GM19240 (cell line): ENCODE data around the gene SLC8A1.

Experiments
- DNase-seq: peaks from one replicate; pipeline ENCODE4 v3.0.0; 2011; ENCODE audit warnings: low spot score; ENCODE audit not compliant: insufficient read length

SLC8A1 gene

DNA sequence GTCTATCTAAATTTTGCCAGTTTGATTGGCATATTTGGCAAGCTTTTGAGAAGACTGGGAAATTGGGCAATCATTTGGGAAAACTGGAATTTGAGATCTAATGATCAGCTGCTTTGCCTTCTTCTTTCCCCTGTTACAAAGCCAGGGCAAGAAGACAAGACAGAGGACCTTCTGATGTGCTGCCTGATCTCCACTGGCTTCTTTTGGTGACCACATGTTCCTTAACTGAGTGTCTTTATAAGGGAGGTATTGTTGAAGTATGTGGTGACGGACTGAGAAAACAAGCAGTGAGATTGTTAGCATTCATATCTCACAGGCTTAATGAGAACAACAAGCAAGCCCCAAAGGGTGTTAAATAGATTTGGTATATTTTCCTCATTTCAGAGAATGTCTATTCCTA is 175.8 kb downstream of the SLC8A1 start:
- no peak for DNase-seq

DNA sequence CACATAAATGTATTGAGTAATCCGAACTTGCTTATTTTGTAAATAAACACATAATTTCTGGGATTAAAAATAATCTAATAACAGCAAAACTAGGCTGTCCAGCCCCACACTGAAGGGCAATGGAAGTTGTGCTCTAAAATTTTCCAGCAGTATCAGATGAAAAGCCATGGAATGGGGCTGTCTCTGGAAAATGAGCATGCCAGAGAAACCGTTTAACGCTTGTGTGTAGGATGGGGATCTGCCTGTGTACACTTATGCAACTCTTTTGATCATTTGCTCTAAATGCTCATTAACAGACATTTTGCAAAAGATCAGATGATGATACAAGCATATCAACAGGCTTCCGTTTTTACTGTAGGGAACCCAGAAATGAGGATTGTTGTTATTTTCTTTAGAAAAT is 177.6 kb downstream of the SLC8A1 start:
- no peak for DNase-seq

DNA sequence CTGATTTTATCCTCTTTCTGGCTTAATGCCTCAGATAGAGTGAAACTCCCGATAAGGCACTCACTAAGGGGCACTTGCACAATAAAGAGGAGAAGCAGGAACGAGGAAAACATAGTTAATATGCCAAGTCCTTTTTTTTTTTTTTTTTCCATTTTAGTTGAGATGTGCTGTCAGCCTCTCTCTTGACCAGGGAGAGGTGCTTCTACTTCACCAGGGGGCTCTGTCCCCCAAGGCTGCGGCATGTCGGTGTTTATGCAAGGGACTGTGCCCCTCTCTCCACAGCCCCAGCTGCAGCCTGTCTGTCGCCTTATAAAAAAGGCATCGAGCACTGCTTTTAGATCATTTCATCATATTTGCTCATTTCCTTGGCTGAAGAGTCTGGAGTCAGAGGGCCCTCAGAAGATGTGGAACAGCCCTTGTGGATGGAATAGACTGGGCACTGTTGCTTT is 178.1 kb downstream of the SLC8A1 start:
- DNase-seq = no peak

DNA sequence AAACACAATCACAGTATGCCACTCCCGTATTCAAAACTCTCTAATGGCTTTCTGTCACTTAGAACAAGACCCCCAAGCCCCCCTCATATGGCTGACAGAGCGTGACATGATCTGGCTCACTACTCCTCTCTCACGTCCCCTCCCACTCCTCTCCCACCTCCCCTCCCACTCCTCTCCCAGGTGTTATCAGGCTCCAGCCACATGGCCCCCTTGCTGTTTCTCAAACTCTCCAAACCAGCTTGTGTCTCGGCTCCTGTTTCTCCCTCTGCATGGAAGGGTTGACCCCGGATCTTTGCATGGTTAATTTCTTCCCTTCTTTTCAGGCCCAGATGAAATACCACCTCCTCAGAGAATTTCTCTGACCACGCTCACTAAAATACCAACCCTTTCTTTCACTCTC is 180.8 kb downstream of the SLC8A1 start:
- no peak for DNase-seq

DNA sequence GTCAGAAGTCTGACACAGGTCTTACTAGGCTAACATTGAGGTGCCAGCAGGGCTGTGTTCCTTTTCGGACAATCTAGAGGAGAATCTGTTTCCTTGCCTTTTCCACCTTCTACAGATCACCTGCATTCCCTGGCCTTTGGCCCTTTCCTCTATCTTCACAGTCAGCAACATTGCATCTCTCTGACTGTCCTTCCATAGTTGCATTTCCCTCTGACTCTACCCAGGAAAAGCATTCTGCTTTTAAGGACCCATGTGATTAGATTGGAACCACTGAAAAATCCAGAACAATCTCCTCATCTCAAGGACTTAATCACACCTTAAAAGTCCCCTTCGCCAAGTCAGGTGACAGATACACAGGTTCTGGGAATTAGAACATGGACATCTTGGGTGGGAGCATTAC is 181.5 kb downstream of the SLC8A1 start:
- no peak for DNase-seq

DNA sequence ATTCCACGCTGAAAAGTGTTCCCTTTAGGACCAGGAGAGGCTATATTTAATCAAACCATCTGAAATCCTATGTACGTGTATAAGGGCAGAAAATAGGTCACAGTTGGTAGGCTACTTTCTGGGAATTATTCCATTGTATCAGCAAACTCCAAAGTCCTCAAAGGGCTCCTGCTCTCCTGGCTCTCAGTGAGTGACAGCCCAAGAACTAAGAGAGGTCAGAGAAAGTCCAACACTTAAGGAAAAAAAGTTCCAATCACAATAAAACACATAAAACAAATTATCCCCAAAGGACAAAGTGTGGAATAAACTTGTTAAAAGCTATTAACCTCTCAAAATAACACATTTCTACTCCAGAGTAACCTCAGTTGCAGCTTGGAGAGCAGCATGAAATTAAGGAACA is 183.3 kb downstream of the SLC8A1 start:
- no peak for DNase-seq

DNA sequence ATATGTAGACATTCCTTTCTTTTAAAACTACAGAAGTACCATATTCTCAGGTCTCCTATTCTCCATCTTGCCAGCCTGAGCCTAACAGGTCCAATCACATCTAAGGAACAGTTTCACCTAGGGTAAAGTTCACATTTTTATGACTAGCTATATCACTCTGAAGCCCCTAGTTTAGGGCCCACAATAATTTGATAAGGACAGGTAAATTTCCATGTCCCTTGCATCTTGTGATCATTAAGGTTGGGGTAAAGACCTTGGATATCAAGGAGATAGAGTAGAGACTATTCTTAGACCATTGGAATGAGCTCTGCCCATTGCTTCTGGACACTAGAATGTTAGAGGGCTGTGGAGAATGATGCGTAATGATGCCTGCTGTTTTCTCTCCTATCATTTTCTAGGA is 185.7 kb downstream of the SLC8A1 start:
- no peak for DNase-seq

DNA sequence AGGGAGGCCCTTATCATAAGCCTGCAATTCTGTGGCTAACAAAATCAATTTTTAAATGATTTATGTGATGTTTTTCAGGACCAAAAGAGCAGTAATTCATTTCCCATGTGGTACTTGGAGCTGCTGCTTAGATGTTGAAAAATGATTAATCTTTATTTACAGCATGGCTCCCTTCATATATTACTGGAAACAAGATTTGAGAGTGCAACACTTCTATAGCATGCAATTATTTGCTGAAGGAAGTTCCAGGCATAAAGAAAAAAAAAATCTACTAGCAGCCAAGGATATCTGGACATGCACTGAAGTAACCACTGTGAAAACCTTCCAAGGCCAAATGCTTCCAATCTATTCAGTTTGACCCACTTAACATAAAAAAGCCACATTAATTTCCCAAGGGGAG is 186.3 kb downstream of the SLC8A1 start:
- DNase-seq = no peak

DNA sequence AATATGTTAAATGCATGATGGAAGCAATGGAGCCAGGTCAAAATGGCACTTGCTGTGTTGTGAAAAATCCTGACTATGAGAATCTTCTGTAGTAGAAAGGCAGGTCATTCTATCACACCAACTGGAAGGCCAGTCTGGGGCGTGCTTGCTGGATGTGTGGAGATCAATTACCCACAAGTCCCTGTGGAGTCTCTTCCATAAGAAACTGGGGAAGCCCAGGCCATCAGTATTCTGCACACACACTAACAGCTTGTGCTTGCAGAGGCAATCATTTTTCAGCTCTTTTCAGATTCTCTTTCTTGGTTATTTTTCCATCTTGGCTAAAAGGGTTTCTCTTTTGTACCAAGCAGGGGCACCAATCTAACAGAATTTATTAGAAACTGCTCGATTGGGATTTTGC is 190.8 kb downstream of the SLC8A1 start:
- DNase-seq = no peak

DNA sequence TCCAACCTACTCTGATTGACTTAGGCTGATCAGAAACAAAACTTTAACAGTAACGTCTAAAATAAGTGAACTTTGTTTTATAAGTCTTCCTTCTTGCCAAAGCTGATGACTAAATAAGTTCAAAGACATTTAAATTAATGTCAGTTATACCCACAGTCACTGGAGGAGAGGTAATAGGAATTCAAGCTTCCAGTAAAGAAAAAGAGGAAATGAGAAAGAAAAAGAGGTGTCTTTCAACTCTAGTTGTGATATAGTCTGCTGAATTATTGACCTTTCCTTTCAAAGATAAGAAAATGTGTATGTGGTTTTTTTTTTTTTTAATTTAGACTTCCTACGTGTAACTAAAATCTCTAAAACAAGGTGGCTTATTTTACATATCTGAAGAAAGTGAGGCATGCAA is 191.5 kb downstream of the SLC8A1 start:
- DNase-seq = no peak

DNA sequence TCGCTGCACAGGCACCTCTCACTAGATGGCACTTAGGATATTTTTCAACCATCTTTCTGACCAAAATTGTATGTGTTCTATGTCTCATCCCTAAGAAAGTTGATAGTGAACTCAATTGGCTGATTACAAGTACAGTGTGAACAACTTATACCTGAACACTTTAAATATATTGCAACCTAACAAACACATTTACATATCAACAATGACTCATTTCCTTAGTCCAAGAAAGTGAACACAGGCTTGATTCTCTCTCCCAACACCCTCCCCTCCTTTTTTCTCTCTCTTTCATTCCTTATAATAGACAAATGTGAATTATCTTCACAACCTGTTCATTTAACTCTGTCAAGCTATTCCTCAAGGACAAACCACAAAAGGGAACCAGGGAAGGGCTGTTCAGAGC is 192.0 kb downstream of the SLC8A1 start:
- no peak for DNase-seq

DNA sequence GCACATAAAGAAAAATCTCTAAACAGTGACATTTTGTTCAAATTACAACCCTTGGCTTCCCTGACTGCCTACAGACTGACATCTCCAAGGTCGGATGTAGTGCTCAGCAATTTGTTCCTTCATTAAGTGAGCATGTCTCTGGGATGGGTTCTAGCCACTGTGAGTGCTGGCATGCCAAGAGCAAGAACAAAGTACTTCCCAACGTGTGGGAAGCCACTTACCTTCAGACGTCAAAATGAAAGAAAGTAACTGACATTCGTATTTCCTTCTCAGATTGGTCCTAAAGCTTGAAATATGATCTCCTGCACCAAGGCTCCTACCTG is 193.8 kb downstream of the SLC8A1 start:
- no peak for DNase-seq

DNA sequence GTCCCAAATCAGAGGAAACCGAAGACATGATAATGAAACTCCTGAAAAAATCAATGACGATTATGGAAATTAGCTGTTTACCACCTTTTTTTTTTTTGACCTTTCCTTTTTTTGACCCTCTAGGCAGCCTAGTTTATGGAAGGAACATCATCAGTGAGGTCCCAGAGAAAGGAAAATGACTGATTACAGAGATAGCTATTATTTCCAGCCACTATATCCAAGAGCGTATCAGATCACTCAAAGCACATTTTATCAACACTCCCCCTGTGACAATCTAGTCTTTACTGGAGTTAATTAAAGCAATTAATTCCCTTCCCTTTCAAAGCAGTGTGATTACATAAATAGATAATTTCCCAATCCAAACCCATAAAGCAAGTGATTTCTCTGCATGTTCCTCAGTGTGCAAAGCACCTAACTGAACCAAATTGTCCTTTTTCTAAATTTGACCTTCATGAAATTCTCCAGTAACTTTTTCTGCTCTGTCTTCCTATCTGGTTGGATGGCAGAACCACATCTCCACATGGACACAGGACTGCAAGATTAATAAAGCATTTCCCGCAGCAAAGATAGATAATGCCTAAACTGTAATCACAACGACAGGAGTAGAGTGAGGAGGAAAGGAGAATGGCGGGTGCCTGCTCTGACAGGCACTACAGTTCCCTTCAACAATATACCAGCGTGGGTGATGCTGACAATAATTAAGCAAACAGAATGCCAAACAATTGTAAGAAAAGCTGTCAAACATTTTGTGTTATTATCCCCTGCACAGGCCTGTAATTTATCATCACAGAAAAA is 194.4 kb downstream of the SLC8A1 start:
- DNase-seq = no peak

DNA sequence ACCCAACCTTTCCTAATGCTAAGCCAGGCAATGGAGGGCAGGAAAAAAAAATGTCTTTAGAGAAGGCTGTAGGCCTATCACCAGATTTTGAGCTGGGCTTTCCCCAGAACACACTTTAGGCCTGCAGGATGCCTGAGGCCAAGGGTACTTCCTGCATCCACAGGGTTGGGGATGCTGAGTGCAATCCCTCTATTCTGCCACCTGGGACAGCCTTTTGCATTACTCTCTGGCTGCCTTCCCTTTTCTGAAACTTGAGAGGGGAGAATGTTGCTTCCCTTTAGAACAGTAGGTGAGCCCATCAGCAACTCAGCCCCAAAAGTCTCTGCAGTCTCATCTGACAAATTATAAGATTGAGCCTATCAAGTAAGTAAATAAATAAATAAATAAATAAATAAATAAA is 195.2 kb downstream of the SLC8A1 start:
- no peak for DNase-seq

DNA sequence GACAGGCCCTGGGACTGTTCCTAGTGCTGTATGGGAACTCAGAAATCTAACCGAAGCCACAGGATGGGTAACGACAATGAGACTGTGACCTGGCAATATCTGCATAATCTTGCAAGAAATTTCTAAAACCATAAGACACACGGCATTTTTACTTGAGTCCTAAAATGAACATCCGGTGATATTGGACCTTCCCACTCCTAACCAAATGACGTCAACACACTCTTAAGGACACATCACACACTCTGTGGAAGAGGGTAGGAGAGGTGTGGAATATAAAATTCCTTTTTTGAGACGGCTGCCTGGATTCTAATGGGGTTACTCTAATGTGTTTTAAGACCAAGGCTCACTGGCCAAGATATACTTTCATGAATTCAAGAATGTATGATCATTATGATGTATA is 195.9 kb downstream of the SLC8A1 start:
- DNase-seq = no peak

DNA sequence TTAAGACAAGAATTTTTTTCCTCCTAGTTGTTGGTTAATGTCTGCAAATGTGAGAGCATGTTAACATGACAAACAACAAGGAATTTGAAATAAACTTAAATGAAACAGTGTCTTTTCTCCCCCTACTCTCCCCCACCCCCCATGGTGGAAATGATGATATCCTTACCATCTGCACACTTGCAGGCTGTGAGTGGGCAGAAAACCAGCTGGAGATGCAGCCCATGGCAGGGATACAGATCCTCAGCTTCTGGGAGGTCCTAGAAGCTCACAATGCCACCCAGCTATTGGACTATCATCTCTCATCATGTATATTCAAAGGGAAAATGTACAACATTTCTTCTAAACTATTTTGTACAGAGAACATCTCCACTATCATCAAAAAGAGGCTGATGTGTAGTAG is 196.8 kb downstream of the SLC8A1 start:
- DNase-seq = no peak

DNA sequence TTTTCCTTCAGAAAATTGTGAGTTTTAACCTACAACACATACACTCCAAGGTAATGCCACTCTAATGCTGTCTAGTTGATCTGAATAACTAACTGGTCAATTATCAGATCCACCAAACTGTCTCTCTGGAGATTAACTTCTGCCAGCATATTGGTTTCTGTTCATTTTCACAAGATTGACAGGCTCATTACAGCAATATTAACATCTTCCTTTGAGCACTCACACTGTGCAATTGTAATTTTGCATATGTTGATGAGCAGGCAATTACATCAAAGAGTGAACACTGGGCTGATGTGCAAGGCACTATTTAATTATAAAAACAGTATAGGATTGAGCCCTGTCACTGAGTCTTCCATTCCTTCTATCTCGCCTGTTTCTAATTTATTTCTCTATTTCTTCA is 197.3 kb downstream of the SLC8A1 start:
- DNase-seq = no peak

DNA sequence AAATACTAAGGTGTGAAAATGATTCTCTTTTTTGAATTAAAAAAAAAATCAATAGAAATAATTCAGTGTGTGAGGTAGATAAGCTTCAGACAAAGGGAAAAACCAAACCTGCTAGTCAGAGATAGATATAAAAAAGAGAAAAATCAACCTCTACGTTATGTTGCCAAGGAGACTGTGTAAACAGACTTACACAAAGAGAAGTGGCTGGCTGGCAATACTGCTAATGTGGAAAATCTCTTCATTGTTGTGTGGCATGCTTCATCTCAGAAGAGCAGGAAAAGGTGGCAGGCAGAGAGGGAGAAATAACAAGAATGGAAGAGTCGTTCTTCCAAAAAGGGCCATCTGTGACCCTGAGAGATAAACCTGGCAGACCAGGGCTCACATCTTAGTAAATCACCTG is 200.8 kb downstream of the SLC8A1 start:
- no peak for DNase-seq

DNA sequence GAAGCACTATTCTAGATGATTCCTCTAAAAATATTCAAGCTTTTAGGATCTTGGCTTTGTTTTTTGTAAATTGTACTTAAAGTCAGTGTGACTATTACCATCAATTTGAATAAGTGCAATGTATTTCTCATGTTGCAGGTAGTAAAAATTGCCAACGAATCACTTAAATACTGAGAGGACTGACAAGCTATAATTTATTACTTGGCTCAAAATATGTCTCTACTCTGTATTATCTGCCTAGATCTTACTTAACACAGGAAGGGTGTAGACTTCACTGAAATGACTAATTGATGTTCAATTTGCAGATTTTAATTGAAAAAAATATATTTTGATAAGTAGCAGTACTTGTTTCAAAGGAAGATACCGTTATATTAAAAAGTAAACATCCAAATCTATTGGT is 202.3 kb downstream of the SLC8A1 start:
- no peak for DNase-seq

DNA sequence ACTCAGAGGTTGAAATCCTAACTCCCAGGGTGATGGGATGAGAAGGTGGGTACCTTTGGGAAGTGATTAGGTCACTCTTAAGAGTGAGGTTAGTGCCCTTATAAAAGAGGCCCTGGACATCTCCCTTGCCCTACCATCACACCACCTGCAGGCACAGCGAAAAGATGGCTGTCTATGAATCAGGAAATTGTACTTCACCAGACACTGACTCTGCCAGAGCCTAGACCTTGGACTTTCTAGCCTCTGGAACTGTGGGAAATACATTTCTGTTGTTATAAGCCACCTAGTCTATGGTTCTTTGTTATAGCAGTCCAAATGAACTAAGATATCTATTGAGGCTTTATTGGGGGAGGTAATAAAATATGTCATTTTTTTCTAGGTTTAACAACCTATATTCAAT is 203.6 kb downstream of the SLC8A1 start:
- DNase-seq = no peak

DNA sequence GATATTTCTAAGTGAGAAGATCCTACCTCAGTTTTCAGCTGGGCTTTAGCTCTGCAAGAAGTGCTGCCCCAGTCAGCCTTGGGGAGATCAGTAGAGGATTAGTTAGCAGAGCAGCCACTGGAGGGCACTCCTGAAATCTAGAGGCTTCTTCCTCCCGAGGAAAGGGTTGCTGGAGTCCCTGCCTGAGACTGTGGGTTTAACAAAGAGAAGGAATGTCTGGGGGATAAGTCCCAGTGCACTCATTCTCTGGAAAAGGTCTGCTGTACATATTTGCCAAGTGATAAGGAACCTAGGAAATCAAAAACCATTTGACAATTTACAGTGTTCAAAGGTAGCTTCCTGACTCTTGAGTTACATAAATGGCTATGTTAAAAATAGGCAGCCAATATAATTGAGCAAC is 207.2 kb downstream of the SLC8A1 start:
- peak; percentile 23 for DNase-seq

DNA sequence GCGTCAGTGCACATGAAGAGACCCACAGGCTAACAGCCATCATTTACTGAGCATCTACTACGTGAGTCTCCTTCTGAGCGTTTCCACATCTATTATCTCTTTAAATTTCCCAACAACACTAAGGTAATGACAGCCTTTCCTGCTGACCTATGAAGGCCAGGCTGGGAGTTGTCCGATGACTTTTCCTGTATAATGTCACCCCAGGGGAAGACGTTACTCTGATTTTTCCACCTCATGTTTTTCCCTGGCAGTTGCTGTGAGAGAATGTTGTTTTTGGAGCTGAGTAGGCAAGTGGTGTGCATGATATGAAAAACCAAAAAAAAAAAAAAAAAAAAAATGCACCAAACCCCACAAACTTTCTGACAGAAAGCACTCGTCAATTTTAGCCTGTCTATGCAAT is 207.6 kb downstream of the SLC8A1 start:
- DNase-seq = no peak

DNA sequence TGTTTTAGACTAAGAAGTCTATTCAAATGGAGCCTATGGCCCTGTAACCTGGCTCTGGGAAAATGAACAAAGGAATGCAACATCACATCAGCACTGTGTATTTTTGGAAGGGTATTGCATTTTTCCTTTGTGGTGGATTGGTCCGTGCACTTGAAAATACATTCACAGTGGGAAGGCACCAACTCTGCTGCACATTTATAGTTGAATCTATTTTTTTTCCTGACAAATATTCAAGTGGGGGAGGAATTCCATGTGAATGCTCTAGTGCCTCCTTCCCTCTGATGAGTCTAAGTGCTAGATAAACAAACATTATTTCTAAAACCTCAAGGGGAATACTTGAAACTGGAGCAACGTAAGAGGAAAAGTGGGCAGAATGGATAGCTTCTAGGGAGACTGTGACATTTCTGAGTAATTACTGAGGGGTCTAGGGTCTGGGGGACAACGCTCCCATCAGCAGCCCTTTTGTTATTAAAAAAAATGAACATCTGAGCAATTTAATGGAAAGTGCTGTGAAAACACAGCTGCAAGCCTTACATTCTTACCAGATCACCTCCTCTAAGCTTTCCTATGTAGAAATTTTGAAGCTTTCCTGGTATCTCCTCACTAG is 208.2 kb downstream of the SLC8A1 start:
- no peak for DNase-seq

DNA sequence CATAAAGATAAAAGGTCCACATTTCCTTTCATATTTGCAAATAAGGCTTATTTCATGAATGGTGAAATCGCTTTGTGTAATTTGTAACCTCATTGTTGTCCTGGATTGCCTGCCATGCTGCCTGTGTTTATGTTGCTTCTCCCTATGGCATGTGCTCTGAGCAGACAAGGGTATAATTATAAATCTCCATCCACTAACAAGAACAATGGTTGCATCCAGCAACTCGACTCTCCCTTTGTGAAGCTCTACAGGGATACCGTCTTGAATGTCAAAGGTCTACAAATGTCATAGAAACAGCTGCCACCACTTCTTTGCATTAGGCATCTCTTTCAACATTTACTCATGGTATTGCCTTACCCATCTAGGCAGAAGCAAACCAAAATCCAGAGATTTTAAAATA is 209.6 kb downstream of the SLC8A1 start:
- no peak for DNase-seq
